ENCODE measurements around the gene PSME1. TPM values are rescaled to one million over a fixed set of nuclear protein-coding genes. Genes with fewer than 3 reads are reported as not detected.

PSME1 gene
- total RNA-seq, 1 donor from 2014 or later = 32.7 TPM

- TF ChIP-seq EZH2phosphoT487 (IDR thresholded peaks at IDR 0.05) (no peak), CTCF (IDR thresholded peaks at IDR 0.05) (no peak)
- H3K4me3 Mint-ChIP-seq = no peak overlapping the region
- Histone ChIP-seq H3K4me3 (no peak overlapping the region), H3K79me2 (ENCODE audit: low read depth) (no peaks in the 10 kb centered on the region), H3K27me3 (peaks cover 4% of the 10 kb centered on the region), H3F3A (ENCODE audit: low read depth) (peaks cover 13% of the 10 kb centered on the region), H3K4me2 (no peak overlapping the region), H3K27ac (no peak overlapping the region), H3K9me3 (ENCODE audit: low read depth) (no peaks in the 10 kb centered on the region), H3K9ac (no peak overlapping the region), H2AFZ (replicated peaks) (no peak overlapping the region), H4K20me1 (ENCODE audit: low read depth) (no peaks in the 10 kb centered on the region), H3K4me1 (peaks cover 1% of the 10 kb centered on the region), H3K36me3 (no peaks in the 10 kb centered on the region)
- no peaks in the 10 kb centered on the region for H3K9me3 Mint-ChIP-seq
- no peaks in the 10 kb centered on the region for H3K36me3 Mint-ChIP-seq
- no peak overlapping the region for H3K27ac Mint-ChIP-seq
- no peak for DNase-seq (ENCODE audit: low spot score)
- H3K27me3 Mint-ChIP-seq (ENCODE audit: insufficient read depth, low read depth) = peaks cover 4% of the 10 kb centered on the region
- H3K4me1 Mint-ChIP-seq = peaks cover 7% of the 10 kb centered on the region
Measured at GRCh38 chr14:24131549-24131966, 4.4 kb upstream of the PSME1 start.

DNA sequence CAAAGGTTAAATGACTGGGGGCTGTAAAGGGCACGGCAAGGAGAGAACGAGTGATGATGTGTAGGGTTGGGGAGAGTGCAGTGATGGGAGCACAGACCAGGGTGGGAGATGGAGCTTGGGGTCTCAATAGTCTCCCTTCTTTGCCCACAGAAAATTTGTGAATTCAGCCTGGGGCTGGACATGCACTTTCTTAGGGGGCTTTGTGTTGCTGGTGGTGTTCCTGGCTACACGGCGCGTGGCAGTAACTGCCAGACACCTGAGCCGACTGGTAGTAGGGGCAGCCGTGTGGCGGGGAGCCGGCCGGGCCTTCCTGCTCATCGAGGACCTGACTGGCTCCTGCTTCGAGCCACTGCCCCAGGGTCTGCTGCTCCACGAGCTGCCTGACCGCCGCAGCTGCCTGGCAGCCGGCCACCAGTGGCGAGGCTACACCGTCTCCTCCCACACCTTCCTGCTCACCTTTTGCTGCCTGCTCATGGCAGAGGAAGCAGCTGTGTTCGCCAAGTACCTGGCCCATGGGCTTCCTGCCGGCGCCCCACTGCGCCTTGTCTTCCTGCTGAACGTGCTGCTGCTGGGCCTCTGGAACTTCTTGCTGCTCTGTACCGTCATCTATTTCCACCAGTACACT lies 3.8 kb upstream of the PSME1 start:
- peaks cover 13% of the 10 kb centered on the region for H3K4me1 Mint-ChIP-seq
- no peak overlapping the region for H3K4me3 ChIP-seq
- no peak overlapping the region for H2AFZ ChIP-seq (replicated peaks)
- no peak overlapping the region for H3K9ac ChIP-seq
- no peaks in the 10 kb centered on the region for H3K79me2 ChIP-seq (ENCODE audit: low read depth)
- H3K36me3 ChIP-seq = no peaks in the 10 kb centered on the region
- H4K20me1 ChIP-seq (ENCODE audit: low read depth) = no peaks in the 10 kb centered on the region
- H3K4me2 ChIP-seq = no peak overlapping the region
- peak overlapping the region; percentile 27 for H3K4me3 Mint-ChIP-seq
- peaks cover 7% of the 10 kb centered on the region for H3K27me3 Mint-ChIP-seq (ENCODE audit: insufficient read depth, low read depth)
- peaks cover 4% of the 10 kb centered on the region for H3K36me3 Mint-ChIP-seq
- H3K9me3 Mint-ChIP-seq = no peaks in the 10 kb centered on the region
- H3K27me3 ChIP-seq = peaks cover 9% of the 10 kb centered on the region
- TF ChIP-seq EZH2phosphoT487 (IDR thresholded peaks at IDR 0.05) = no peak
- no peak for TF ChIP-seq CTCF (IDR thresholded peaks at IDR 0.05)
- TF ChIP-seq EZH2 (IDR thresholded peaks at IDR 0.05) = no peak
- no peak for DNase-seq (ENCODE audit: low spot score)
- H3K27ac ChIP-seq = no peak overlapping the region
- peaks cover 20% of the 10 kb centered on the region for H3F3A ChIP-seq (ENCODE audit: low read depth)
- no peaks in the 10 kb centered on the region for H3K9me3 ChIP-seq (ENCODE audit: low read depth)
- peak overlapping the region; percentile 13 for H3K27ac Mint-ChIP-seq
- peaks cover 6% of the 10 kb centered on the region for H3K4me1 ChIP-seq

- H3K4me1 Mint-ChIP-seq = peaks cover 13% of the 10 kb centered on the region
- no peak overlapping the region for H3K27ac ChIP-seq
Measured at GRCh38 chr14:24132976-24133375, 3.0 kb upstream of the PSME1 start.

More at GRCh38 chr14:24132976-24133375, 3.0 kb upstream of the PSME1 start:
- H3K27ac Mint-ChIP-seq = no peak overlapping the region
- H3K4me2 ChIP-seq = no peak overlapping the region
- H2AFZ ChIP-seq (replicated peaks) = no peak overlapping the region
- H3K4me3 Mint-ChIP-seq = no peak overlapping the region
- no peaks in the 10 kb centered on the region for H3K9me3 ChIP-seq (ENCODE audit: low read depth)
- H3K27me3 ChIP-seq = peaks cover 9% of the 10 kb centered on the region
- no peaks in the 10 kb centered on the region for H3K9me3 Mint-ChIP-seq
- H3K36me3 ChIP-seq = no peaks in the 10 kb centered on the region
- no peaks in the 10 kb centered on the region for H3K79me2 ChIP-seq (ENCODE audit: low read depth)
- DNase-seq (ENCODE audit: low spot score) = no peak
- no peak for TF ChIP-seq EZH2 (IDR thresholded peaks at IDR 0.05)
- no peak for TF ChIP-seq CTCF (IDR thresholded peaks at IDR 0.05)
- no peak for TF ChIP-seq EZH2phosphoT487 (IDR thresholded peaks at IDR 0.05)
- H3F3A ChIP-seq (ENCODE audit: low read depth) = peaks cover 28% of the 10 kb centered on the region
- H3K36me3 Mint-ChIP-seq = peaks cover 7% of the 10 kb centered on the region
- H3K9ac ChIP-seq = no peak overlapping the region
- peaks cover 6% of the 10 kb centered on the region for H3K4me1 ChIP-seq
- peaks cover 7% of the 10 kb centered on the region for H3K27me3 Mint-ChIP-seq (ENCODE audit: insufficient read depth, low read depth)
- no peak overlapping the region for H3K4me3 ChIP-seq
- H4K20me1 ChIP-seq (ENCODE audit: low read depth) = no peaks in the 10 kb centered on the region
